Suppressor macrophage treated with lipopolysaccharide for 4 hours (primary cell): ENCODE measurements around the gene PTPRN2.
A peak's percentile ranks its signal among the peaks of the same experiment; 100 is the strongest.
"Not testable (repeated sequence)": the region's sequence is repeated elsewhere in the genome, so short reads cannot be mapped to it uniquely, and the experiment has no call there.

Experiments
- DNase-seq: peaks from one replicate; pipeline ENCODE4 v3.0.0-alpha.2; 2020

The PTPRN2 gene

GRCh38 chr7:157997080-157997440 is 590.6 kb downstream of the PTPRN2 start:
- no peak for DNase-seq

GRCh38 chr7:157996359-157997079 is 591.1 kb downstream of the PTPRN2 start:
- DNase-seq = no peak

GRCh38 chr7:157995815-157996214 is 591.8 kb downstream of the PTPRN2 start:
- no peak for DNase-seq

GRCh38 chr7:157994319-157994718 is 593.3 kb downstream of the PTPRN2 start:
- DNase-seq = no peak

GRCh38 chr7:157993406-157994105 is 594.1 kb downstream of the PTPRN2 start:
- no peak for DNase-seq

GRCh38 chr7:157992511-157993160 is 595.0 kb downstream of the PTPRN2 start:
- no peak for DNase-seq

GRCh38 chr7:157991761-157992160 is 595.9 kb downstream of the PTPRN2 start:
- no peak for DNase-seq

GRCh38 chr7:157991351-157991750 is 596.3 kb downstream of the PTPRN2 start:
- no peak for DNase-seq

- DNase-seq = no peak
Measured at GRCh38 chr7:157990881-157991250, 596.8 kb downstream of the PTPRN2 start.

GRCh38 chr7:157990226-157990880 is 597.3 kb downstream of the PTPRN2 start:
- DNase-seq = no peak

GRCh38 chr7:157989589-157989988 is 598.0 kb downstream of the PTPRN2 start:
- no peak for DNase-seq

GRCh38 chr7:157987906-157988305 is 599.7 kb downstream of the PTPRN2 start:
- no peak for DNase-seq

GRCh38 chr7:157986051-157986450 is 601.6 kb downstream of the PTPRN2 start:
- no peak for DNase-seq

GRCh38 chr7:157985636-157986035 is 602.0 kb downstream of the PTPRN2 start:
- DNase-seq = no peak

GRCh38 chr7:157984423-157985163 is 603.0 kb downstream of the PTPRN2 start:
- no peak for DNase-seq

GRCh38 chr7:157983502-157984422 is 603.9 kb downstream of the PTPRN2 start:
- DNase-seq = no peak

GRCh38 chr7:157981778-157982177 is 605.8 kb downstream of the PTPRN2 start:
- DNase-seq = no peak

GRCh38 chr7:157980774-157981173 is 606.8 kb downstream of the PTPRN2 start:
- DNase-seq = no peak

GRCh38 chr7:157980341-157980731 is 607.3 kb downstream of the PTPRN2 start:
- not testable (repeated sequence) for DNase-seq

GRCh38 chr7:157979636-157980340 is 607.8 kb downstream of the PTPRN2 start:
- peak; percentile 1 for DNase-seq

- DNase-seq = no peak
Measured at GRCh38 chr7:157978766-157979165, 608.9 kb downstream of the PTPRN2 start.
